ENCODE data around the gene RFNG.

- no peak for TF ChIP-seq ZNF644 (CRISPR knock-in tag; IDR thresholded peaks at IDR 0.05; ENCODE audit: low read depth)
- 0 out of 2 replicates have a peak, but pooled peaks have one; percentile 19 for TF ChIP-seq ZZZ3 (CRISPR knock-in tag; IDR thresholded peaks at IDR 0.05; ENCODE audit: borderline replicate concordance)
- TF ChIP-seq ZBTB21 (CRISPR knock-in tag; IDR thresholded peaks at IDR 0.05): no peak
- TF ChIP-seq, protein P1, sequence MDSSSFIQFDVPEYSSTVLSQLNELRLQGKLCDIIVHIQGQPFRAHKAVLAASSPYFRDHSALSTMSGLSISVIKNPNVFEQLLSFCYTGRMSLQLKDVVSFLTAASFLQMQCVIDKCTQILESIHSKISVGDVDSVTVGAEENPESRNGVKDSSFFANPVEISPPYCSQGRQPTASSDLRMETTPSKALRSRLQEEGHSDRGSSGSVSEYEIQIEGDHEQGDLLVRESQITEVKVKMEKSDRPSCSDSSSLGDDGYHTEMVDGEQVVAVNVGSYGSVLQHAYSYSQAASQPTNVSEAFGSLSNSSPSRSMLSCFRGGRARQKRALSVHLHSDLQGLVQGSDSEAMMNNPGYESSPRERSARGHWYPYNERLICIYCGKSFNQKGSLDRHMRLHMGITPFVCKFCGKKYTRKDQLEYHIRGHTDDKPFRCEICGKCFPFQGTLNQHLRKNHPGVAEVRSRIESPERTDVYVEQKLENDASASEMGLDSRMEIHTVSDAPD (CRISPR knock-in tag; IDR thresholded peaks at IDR 0.05): no peak
- no peak for TF ChIP-seq ZBTB44 (CRISPR knock-in tag; IDR thresholded peaks at IDR 0.05)
- TF ChIP-seq REST (IDR thresholded peaks at IDR 0.05; ENCODE audit: borderline replicate concordance in 1 of 2, low read depth in 1 of 2, low read length in 2 of 2): no peak
- TF ChIP-seq POLR2A (IDR thresholded peaks at IDR 0.05; ENCODE audit: insufficient read depth in 1 of 2, low read depth in 2 of 2, low read length in 2 of 2): peak; percentile 38 to 83; a peak in 3 of 4 replicates
- TF ChIP-seq EP300 (IDR thresholded peaks at IDR 0.05; ENCODE audit: low read depth in 2 of 2, low read length in 2 of 2): no peak
- no peak for TF ChIP-seq EP300 (CRISPR knock-in tag; IDR thresholded peaks at IDR 0.05; ENCODE audit: borderline replicate concordance)
- TF ChIP-seq ELF4 (CRISPR knock-in tag; IDR thresholded peaks at IDR 0.05; ENCODE audit: borderline replicate concordance): no peak
- no peak for TF ChIP-seq PHF8 (CRISPR knock-in tag; IDR thresholded peaks at IDR 0.05)
- TF ChIP-seq BRF2 (CRISPR knock-in tag; IDR thresholded peaks at IDR 0.05): peak; percentile 64
- TF ChIP-seq, protein P2, sequence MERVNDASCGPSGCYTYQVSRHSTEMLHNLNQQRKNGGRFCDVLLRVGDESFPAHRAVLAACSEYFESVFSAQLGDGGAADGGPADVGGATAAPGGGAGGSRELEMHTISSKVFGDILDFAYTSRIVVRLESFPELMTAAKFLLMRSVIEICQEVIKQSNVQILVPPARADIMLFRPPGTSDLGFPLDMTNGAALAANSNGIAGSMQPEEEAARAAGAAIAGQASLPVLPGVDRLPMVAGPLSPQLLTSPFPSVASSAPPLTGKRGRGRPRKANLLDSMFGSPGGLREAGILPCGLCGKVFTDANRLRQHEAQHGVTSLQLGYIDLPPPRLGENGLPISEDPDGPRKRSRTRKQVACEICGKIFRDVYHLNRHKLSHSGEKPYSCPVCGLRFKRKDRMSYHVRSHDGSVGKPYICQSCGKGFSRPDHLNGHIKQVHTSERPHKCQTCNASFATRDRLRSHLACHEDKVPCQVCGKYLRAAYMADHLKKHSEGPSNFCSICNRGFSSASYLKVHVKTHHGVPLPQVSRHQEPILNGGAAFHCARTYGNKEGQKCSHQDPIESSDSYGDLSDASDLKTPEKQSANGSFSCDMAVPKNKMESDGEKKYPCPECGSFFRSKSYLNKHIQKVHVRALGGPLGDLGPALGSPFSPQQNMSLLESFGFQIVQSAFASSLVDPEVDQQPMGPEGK (CRISPR knock-in tag; IDR thresholded peaks at IDR 0.05): no peak
- peak; percentile 25; the same call in 1 of the 2 replicates for TF ChIP-seq CEBPB (IDR thresholded peaks at IDR 0.05; ENCODE audit: borderline replicate concordance, low read depth, low read length)
These were observed 24.6 kb upstream of the RFNG start for GRCh38 chr17:82076018-82076784.
